K562 (cell line): Measurements from ENCODE around the gene LRP1. TPM values are rescaled to one million over a fixed set of nuclear protein-coding genes. Genes with fewer than 3 reads are reported as not detected.

Experiments used
- CREBBP ChIP-seq: IDR thresholded peaks from one replicate; pipeline ENCODE4 v1.6.1; 2012; ENCODE audit warnings: low read depth, mild to moderate bottlenecking, control low read depth, inconsistent platforms, low read length
- DIDO1 ChIP-seq: fragments of 450-650 bp; IDR thresholded peaks from 2 replicates; pipeline ENCODE4 v1.6.1; 2016; ENCODE audit warnings: low read depth, missing biosample characterization, missing genetic modification characterization
- EGR1 ChIP-seq: fragments of 450-650 bp; conservative IDR thresholded peaks from 2 replicates; pipeline ENCODE4 v1.6.1; 2017; ENCODE audit warnings: mild to moderate bottlenecking
- GTF2E2 ChIP-seq: fragments of 200-800 bp; sonication (Bioruptor generic); IDR thresholded peaks from 2 replicates; pipeline ENCODE4 v1.6.1; 2016; ENCODE audit warnings: missing genetic modification characterization, missing compliant biosample characterization
- MCM2 ChIP-seq: fragments of 450-650 bp; IDR thresholded peaks from 2 replicates; pipeline ENCODE4 v1.6.1; 2017; ENCODE audit warnings: low read depth, mild to moderate bottlenecking
- PYGO2 ChIP-seq: fragments of 450-650 bp; IDR thresholded peaks from 2 replicates; pipeline ENCODE4 v1.6.1; 2016; ENCODE audit warnings: mild to moderate bottlenecking, missing genetic modification characterization, moderate library complexity, missing compliant biosample characterization
- RBM17 ChIP-seq: fragments of 200-400 bp; formaldehyde crosslinking; IDR thresholded peaks from 2 replicates; pipeline ENCODE4 v1.6.1; 2017; ENCODE audit warnings: low read depth, mild to moderate bottlenecking, low read length, borderline replicate concordance
- RBM25 ChIP-seq: fragments of 200-400 bp; formaldehyde crosslinking; IDR thresholded peaks from 2 replicates; pipeline ENCODE4 v1.6.1; 2018; ENCODE audit warnings: low read length, low read depth, moderate library complexity; ENCODE audit not compliant: severe bottlenecking
- TAF1 ChIP-seq: IDR thresholded peaks from 2 replicates; pipeline ENCODE4 v1.6.1; 2011; ENCODE audit warnings: mild to moderate bottlenecking, low read length, moderate library complexity; ENCODE audit not compliant: insufficient read depth, control insufficient read depth, severe bottlenecking; ENCODE audit errors: extremely low read depth
- TAF7 ChIP-seq: fragments of 450-650 bp; IDR thresholded peaks from 2 replicates; pipeline ENCODE4 v1.6.1; 2016; ENCODE audit warnings: missing genetic modification characterization, missing compliant biosample characterization
- TRIM28 ChIP-seq: fragments of 450-650 bp; IDR thresholded peaks from 2 replicates; pipeline ENCODE4 v1.6.1; 2017
- ZNF253 ChIP-seq: fragments of 250-450 bp; sonication (Bioruptor Pico); conservative IDR thresholded peaks from 2 replicates; pipeline ENCODE4 v1.6.1; 2021; ENCODE audit warnings: mild to moderate bottlenecking
- ZNF263 ChIP-seq: sonication (generic); formaldehyde crosslinking; IDR thresholded peaks from 2 replicates; pipeline ENCODE4 v1.8.0; 2022; ENCODE audit warnings: mild to moderate bottlenecking, missing genetic modification reagents, borderline replicate concordance
- ZNF282 ChIP-seq: sonication (generic); formaldehyde crosslinking; IDR thresholded peaks from 2 replicates; pipeline ENCODE4 v1.8.1; 2023; ENCODE audit warnings: missing genetic modification reagents
- ZNF41 ChIP-seq: fragments of 250-450 bp; sonication (Bioruptor Pico); conservative IDR thresholded peaks from 2 replicates; pipeline ENCODE4 v1.4.0; 2020; ENCODE audit warnings: mild to moderate bottlenecking
- ZNF785 ChIP-seq: fragments of 250-450 bp; sonication (Bioruptor Pico); IDR thresholded peaks from 2 replicates; pipeline ENCODE4 v1.4.0; 2020; ENCODE audit warnings: mild to moderate bottlenecking
- polyA plus RNA-seq, 8 experiments: library from polyadenylated mRNA; depleted of rRNA in 4 of 8; stranded (reverse) in 5 of 8; unstranded in 3 of 8; fragments of >200 nt; fragmentation: Nextera tagmentation in 2 of 8; fragmentation: Illumina TruSeq in 1 of 8; extraction: Ambion mirVana in 2 of 8; extraction: Trizol in 1 of 8; gene quantifications; 2 replicates each; pipeline versions ENCODE4 v1.2.1 to v1.2.3, GENCODE V29; 2011 to 2014; ENCODE audit warnings: inconsistent platforms in 1 of 8, missing spikeins in 1 of 8
- total RNA-seq, 7 experiments: library from RNA; depleted of rRNA in 6 of 7; stranded (reverse); fragments of >200 nt in 6 of 7; fragmentation: Illumina TruSeq in 2 of 7; extraction: Trizol in 2 of 7; gene quantifications; 2 replicates each; pipeline versions ENCODE4 v1.2.1 to v1.2.3, GENCODE V29; 2011 to 2021; ENCODE audit warnings: low replicate concordance in 1 of 7
- TF ChIP-seq, protein P1 (sequence below): fragments of 250-450 bp; sonication (Bioruptor Pico); IDR thresholded peaks from 2 replicates; pipeline ENCODE4 v1.8.0; 2022; ENCODE audit warnings: moderate library complexity, mild to moderate bottlenecking, inconsistent platforms
- TF ChIP-seq, protein P2 (sequence below): fragments of 200-800 bp; sonication (Bioruptor generic); IDR thresholded peaks from 2 replicates; pipeline ENCODE4 v1.6.1; 2016; ENCODE audit warnings: missing genetic modification characterization, missing compliant biosample characterization
- TF ChIP-seq, protein P3 (sequence below): fragments of 450-650 bp; formaldehyde crosslinking; IDR thresholded peaks from 2 replicates; pipeline ENCODE4 v1.4.0; 2020; ENCODE audit warnings: mild to moderate bottlenecking, mixed read lengths
- TF ChIP-seq, protein P4 (sequence below): fragments of 450-650 bp; formaldehyde crosslinking; IDR thresholded peaks from 2 replicates; pipeline ENCODE4 v1.4.0; 2022; ENCODE audit warnings: mild to moderate bottlenecking, moderate library complexity

The LRP1 gene
- total and polyA plus RNA-seq, 9 of the 15 experiments (the other 6 are each of a cell fraction or from before 2014, with no cell fraction given), result 0.04 to 0.64 (median 0.19) TPM; not detected in 2

DNA sequence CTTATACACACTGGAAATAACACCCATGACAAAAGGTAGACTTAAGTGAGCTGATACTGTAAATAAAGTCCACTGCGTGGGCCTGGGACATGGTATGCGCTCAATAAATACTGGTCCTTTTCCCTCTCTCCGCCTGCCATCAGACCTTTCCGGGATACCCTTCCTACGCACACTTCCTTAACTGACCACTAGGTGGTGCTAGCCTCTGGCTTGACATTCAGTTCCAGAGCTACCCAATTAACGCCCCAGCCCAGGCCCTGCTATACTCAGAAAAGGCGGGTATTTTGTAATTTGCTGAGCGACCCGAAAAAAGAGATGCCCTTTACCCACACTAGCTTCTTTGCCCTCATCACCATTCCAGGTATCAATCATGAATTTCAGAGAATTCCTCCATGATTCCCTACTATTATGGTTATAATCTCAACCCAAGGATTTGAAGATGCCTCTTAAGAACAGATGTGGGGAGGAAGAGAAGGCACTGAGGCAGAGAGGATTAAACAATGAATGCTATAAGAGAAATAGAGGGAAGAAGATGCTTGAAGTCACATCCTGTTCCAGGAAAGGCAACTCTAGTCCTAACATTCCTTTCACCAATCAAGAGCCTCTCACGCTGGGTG is 3.9 kb upstream of the LRP1 start (continued):
- TF ChIP-seq, protein P1, sequence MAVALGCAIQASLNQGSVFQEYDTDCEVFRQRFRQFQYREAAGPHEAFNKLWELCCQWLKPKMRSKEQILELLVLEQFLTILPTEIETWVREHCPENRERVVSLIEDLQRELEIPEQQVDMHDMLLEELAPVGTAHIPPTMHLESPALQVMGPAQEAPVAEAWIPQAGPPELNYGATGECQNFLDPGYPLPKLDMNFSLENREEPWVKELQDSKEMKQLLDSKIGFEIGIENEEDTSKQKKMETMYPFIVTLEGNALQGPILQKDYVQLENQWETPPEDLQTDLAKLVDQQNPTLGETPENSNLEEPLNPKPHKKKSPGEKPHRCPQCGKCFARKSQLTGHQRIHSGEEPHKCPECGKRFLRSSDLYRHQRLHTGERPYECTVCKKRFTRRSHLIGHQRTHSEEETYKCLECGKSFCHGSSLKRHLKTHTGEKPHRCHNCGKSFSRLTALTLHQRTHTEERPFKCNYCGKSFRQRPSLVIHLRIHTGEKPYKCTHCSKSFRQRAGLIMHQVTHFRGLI, result no peak
- TF ChIP-seq RBM25 (no peak), PYGO2 (tag) (no peak), ZNF41 (CRISPR knock-in tag) (no peak), RBM17 (no peak), DIDO1 (tag) (no peak), TAF7 (no peak), TRIM28 (no peak), ZNF785 (CRISPR knock-in tag) (no peak), TAF1 (no peak), CREBBP (no peak), EGR1 (0 out of 2 replicates have a peak, but pooled peaks have one; percentile 4), ZNF253 (CRISPR knock-in tag) (no peak), ZNF282 (no peak), GTF2E2 (tag) (no peak), ZNF263 (CRISPR knock-in tag) (peak; percentile 41; the same call in 1 of the 2 replicates), MCM2 (no peak)
- TF ChIP-seq, protein P2, sequence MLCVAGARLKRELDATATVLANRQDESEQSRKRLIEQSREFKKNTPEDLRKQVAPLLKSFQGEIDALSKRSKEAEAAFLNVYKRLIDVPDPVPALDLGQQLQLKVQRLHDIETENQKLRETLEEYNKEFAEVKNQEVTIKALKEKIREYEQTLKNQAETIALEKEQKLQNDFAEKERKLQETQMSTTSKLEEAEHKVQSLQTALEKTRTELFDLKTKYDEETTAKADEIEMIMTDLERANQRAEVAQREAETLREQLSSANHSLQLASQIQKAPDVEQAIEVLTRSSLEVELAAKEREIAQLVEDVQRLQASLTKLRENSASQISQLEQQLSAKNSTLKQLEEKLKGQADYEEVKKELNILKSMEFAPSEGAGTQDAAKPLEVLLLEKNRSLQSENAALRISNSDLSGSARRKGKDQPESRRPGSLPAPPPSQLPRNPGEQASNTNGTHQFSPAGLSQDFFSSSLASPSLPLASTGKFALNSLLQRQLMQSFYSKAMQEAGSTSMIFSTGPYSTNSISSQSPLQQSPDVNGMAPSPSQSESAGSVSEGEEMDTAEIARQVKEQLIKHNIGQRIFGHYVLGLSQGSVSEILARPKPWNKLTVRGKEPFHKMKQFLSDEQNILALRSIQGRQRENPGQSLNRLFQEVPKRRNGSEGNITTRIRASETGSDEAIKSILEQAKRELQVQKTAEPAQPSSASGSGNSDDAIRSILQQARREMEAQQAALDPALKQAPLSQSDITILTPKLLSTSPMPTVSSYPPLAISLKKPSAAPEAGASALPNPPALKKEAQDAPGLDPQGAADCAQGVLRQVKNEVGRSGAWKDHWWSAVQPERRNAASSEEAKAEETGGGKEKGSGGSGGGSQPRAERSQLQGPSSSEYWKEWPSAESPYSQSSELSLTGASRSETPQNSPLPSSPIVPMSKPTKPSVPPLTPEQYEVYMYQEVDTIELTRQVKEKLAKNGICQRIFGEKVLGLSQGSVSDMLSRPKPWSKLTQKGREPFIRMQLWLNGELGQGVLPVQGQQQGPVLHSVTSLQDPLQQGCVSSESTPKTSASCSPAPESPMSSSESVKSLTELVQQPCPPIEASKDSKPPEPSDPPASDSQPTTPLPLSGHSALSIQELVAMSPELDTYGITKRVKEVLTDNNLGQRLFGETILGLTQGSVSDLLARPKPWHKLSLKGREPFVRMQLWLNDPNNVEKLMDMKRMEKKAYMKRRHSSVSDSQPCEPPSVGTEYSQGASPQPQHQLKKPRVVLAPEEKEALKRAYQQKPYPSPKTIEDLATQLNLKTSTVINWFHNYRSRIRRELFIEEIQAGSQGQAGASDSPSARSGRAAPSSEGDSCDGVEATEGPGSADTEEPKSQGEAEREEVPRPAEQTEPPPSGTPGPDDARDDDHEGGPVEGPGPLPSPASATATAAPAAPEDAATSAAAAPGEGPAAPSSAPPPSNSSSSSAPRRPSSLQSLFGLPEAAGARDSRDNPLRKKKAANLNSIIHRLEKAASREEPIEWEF, result no peak
- TF ChIP-seq, protein P3, sequence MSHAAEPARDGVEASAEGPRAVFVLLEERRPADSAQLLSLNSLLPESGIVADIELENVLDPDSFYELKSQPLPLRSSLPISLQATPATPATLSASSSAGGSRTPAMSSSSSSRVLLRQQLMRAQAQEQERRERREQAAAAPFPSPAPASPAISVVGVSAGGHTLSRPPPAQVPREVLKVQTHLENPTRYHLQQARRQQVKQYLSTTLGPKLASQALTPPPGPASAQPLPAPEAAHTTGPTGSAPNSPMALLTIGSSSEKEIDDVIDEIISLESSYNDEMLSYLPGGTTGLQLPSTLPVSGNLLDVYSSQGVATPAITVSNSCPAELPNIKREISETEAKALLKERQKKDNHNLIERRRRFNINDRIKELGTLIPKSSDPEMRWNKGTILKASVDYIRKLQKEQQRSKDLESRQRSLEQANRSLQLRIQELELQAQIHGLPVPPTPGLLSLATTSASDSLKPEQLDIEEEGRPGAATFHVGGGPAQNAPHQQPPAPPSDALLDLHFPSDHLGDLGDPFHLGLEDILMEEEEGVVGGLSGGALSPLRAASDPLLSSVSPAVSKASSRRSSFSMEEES (CRISPR knock-in tag), result no peak
- TF ChIP-seq, protein P4, sequence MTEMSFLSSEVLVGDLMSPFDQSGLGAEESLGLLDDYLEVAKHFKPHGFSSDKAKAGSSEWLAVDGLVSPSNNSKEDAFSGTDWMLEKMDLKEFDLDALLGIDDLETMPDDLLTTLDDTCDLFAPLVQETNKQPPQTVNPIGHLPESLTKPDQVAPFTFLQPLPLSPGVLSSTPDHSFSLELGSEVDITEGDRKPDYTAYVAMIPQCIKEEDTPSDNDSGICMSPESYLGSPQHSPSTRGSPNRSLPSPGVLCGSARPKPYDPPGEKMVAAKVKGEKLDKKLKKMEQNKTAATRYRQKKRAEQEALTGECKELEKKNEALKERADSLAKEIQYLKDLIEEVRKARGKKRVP (CRISPR knock-in tag), result no peak
